GM23338 (cell line): ENCODE results near the gene NFIC. TPM values are rescaled to one million over a fixed set of nuclear protein-coding genes. Genes with fewer than 3 reads are reported as not detected.

ENCODE experiments used
- ATAC-seq: fragments of 200-7000 bp; cut with Tn5 transposase; 3 replicates; pipeline ENCODE4 v1.9.1; 2020
- DNase-seq: peaks from one replicate; pipeline ENCODE4 v3.0.0-alpha.2; 2015; ENCODE audit warnings: low spot score
- H2AFZ ChIP-seq: fragments of 200-600 bp; sonication (generic); 2 replicates; pipeline ENCODE4 v1.8.0; 2016; ENCODE audit warnings: antibody characterized with exemption, mild to moderate bottlenecking, moderate library complexity
- H3F3A ChIP-seq: fragments of 200-600 bp; sonication (generic); replicated peaks from 2 replicates; pipeline ENCODE4 v1.8.0; 2017; ENCODE audit warnings: antibody characterized with exemption, mixed run types, low read depth
- H3K27ac ChIP-seq: fragments of 200-600 bp; sonication (generic); 2 replicates; pipeline ENCODE4 v1.6.1; 2016; ENCODE audit warnings: low read depth
- H3K27me3 ChIP-seq: fragments of 200-600 bp; sonication (generic); 2 replicates; pipeline ENCODE4 v1.8.0; 2016; ENCODE audit warnings: mild to moderate bottlenecking, mixed run types, moderate library complexity; ENCODE audit not compliant: insufficient read depth
- H3K36me3 ChIP-seq: fragments of 200-600 bp; sonication (generic); 2 replicates; pipeline ENCODE4 v1.8.0; 2016; ENCODE audit warnings: mild to moderate bottlenecking; ENCODE audit not compliant: insufficient read depth
- H3K4me1 ChIP-seq: fragments of 200-600 bp; sonication (generic); 2 replicates; pipeline ENCODE4 v1.8.0; 2016; ENCODE audit warnings: mild to moderate bottlenecking, moderate library complexity; ENCODE audit not compliant: insufficient read depth
- H3K4me2 ChIP-seq: fragments of 200-600 bp; sonication (generic); 2 replicates; pipeline ENCODE4 v1.7.1; 2017; ENCODE audit warnings: mixed run types
- H3K4me3 ChIP-seq: fragments of 200-600 bp; sonication (generic); 2 replicates; pipeline ENCODE4 v1.6.1; 2016; ENCODE audit warnings: mixed run types
- H3K79me2 ChIP-seq: fragments of 200-600 bp; sonication (generic); replicated peaks from 2 replicates; pipeline ENCODE4 v1.8.0; 2017; ENCODE audit warnings: mild to moderate bottlenecking; ENCODE audit not compliant: insufficient read depth
- H3K9me2 ChIP-seq: fragments of 200-600 bp; sonication (generic); 2 replicates; pipeline ENCODE4 v1.8.0; 2017; ENCODE audit not compliant: insufficient read depth
- H4K20me1 ChIP-seq: fragments of 200-600 bp; sonication (generic); replicated peaks from 2 replicates; pipeline ENCODE4 v1.8.0; 2017; ENCODE audit warnings: mild to moderate bottlenecking; ENCODE audit not compliant: insufficient read depth
- H3K27ac Mint-ChIP-seq: 2 replicates; pipeline ENCODE4 v1.8.0; 2020; ENCODE audit warnings: inconsistent platforms, mild to moderate bottlenecking, moderate library complexity, mixed read lengths
- H3K27me3 Mint-ChIP-seq: 3 replicates; pipeline ENCODE4 v1.8.0; 2022; ENCODE audit warnings: low read depth, mild to moderate bottlenecking, moderate library complexity, mixed read lengths, inconsistent platforms; ENCODE audit not compliant: insufficient read depth, poor library complexity
- H3K36me3 Mint-ChIP-seq: 3 replicates; pipeline ENCODE4 v1.8.0; 2021; ENCODE audit warnings: low read depth, mild to moderate bottlenecking, inconsistent platforms, moderate library complexity, mixed read lengths
- H3K4me1 Mint-ChIP-seq: 3 replicates; pipeline ENCODE4 v1.8.0; 2020; ENCODE audit warnings: mild to moderate bottlenecking, inconsistent platforms, mixed read lengths
- H3K4me3 Mint-ChIP-seq: 3 replicates; pipeline ENCODE4 v1.8.0; 2021; ENCODE audit warnings: moderate library complexity, mild to moderate bottlenecking, inconsistent platforms, mixed read lengths
- H3K9me3 Mint-ChIP-seq: 3 replicates; pipeline ENCODE4 v1.8.0; 2020; ENCODE audit warnings: moderate library complexity, mild to moderate bottlenecking, inconsistent platforms, mixed read lengths
- CREB1 ChIP-seq: fragments of 250-450 bp; sonication (Bioruptor Pico); IDR thresholded peaks from 2 replicates; pipeline ENCODE4 v1.5.0; 2020; ENCODE audit warnings: low read depth, mild to moderate bottlenecking, moderate library complexity
- EZH2 ChIP-seq: fragments of 200-600 bp; sonication (generic); IDR thresholded peaks from one replicate; pipeline ENCODE4 v1.8.0; 2017; ENCODE audit warnings: antibody characterized with exemption, mild to moderate bottlenecking, low read depth; ENCODE audit not compliant: unreplicated experiment
- EZH2phosphoT487 ChIP-seq: fragments of 200-600 bp; sonication (generic); IDR thresholded peaks from one replicate; pipeline ENCODE4 v1.8.1; 2018; ENCODE audit warnings: antibody characterized with exemption; ENCODE audit not compliant: unreplicated experiment
- JUNB ChIP-seq: IDR thresholded peaks from one replicate; pipeline ENCODE4 v1.6.1; 2016; ENCODE audit warnings: antibody characterized with exemption; ENCODE audit not compliant: unreplicated experiment
- NANOG ChIP-seq: IDR thresholded peaks from 2 replicates; pipeline ENCODE4 v1.6.1; 2016; ENCODE audit warnings: antibody characterized with exemption, borderline replicate concordance
- POLR2AphosphoS5 ChIP-seq: IDR thresholded peaks from 2 replicates; pipeline ENCODE4 v1.6.1; 2016; ENCODE audit warnings: antibody characterized with exemption, low read depth
- STAT1 ChIP-seq: IDR thresholded peaks from one replicate; pipeline ENCODE4 v1.6.1; 2016; ENCODE audit warnings: antibody characterized with exemption; ENCODE audit not compliant: unreplicated experiment
- ZNF114 ChIP-seq: fragments of 250-450 bp; sonication (Bioruptor Pico); IDR thresholded peaks from 2 replicates; pipeline ENCODE4 v1.5.0; 2020; ENCODE audit warnings: mild to moderate bottlenecking, moderate library complexity
- ZNF331 ChIP-seq: fragments of 250-450 bp; sonication (Bioruptor Pico); IDR thresholded peaks from 2 replicates; pipeline ENCODE4 v1.5.0; 2020; ENCODE audit warnings: low read depth, mild to moderate bottlenecking, moderate library complexity
- polyA plus RNA-seq: library from polyadenylated mRNA; unstranded; fragments of >200 nt; fragmentation: Nextera tagmentation; extraction: Ambion mirVana; gene quantifications from 2 replicates; pipeline ENCODE4 v1.2.1, GENCODE V29; 2016
- total RNA-seq: library from RNA; depleted of rRNA; stranded (reverse); fragments of >200 nt; shearing (Covaris generic); gene quantifications from 2 replicates; pipeline ENCODE4 v1.2.3, GENCODE V29; 2014
- TF ChIP-seq, protein P1 (sequence below), 2 experiments: fragments of 200-600 bp in 1 of 2; sonication (generic) in 1 of 2; conservative IDR thresholded peaks; 2 replicates each; pipeline versions ENCODE4 v1.5.1 to v1.6.1; 2016 to 2017; ENCODE audit warnings: antibody characterized with exemption in 2 of 2, low read depth in 2 of 2, mild to moderate bottlenecking in 2 of 2, moderate library complexity in 1 of 2
- TF ChIP-seq, protein P2 (sequence below): fragments of 250-450 bp; sonication (Bioruptor Pico); IDR thresholded peaks from 2 replicates; pipeline ENCODE4 v1.5.0; 2020; ENCODE audit warnings: mild to moderate bottlenecking, moderate library complexity
- TF ChIP-seq, protein P3 (sequence below): IDR thresholded peaks from one replicate; pipeline ENCODE4 v1.6.1; 2018; ENCODE audit warnings: antibody characterized with exemption; ENCODE audit not compliant: unreplicated experiment
- TF ChIP-seq, protein P4 (sequence below): IDR thresholded peaks from 2 replicates; pipeline ENCODE4 v1.6.1; 2016; ENCODE audit warnings: antibody characterized with exemption

Gene NFIC
- total and polyA plus RNA-seq, 2 experiments from 2014 or later: 1.3 to 5.3 TPM

DNA sequence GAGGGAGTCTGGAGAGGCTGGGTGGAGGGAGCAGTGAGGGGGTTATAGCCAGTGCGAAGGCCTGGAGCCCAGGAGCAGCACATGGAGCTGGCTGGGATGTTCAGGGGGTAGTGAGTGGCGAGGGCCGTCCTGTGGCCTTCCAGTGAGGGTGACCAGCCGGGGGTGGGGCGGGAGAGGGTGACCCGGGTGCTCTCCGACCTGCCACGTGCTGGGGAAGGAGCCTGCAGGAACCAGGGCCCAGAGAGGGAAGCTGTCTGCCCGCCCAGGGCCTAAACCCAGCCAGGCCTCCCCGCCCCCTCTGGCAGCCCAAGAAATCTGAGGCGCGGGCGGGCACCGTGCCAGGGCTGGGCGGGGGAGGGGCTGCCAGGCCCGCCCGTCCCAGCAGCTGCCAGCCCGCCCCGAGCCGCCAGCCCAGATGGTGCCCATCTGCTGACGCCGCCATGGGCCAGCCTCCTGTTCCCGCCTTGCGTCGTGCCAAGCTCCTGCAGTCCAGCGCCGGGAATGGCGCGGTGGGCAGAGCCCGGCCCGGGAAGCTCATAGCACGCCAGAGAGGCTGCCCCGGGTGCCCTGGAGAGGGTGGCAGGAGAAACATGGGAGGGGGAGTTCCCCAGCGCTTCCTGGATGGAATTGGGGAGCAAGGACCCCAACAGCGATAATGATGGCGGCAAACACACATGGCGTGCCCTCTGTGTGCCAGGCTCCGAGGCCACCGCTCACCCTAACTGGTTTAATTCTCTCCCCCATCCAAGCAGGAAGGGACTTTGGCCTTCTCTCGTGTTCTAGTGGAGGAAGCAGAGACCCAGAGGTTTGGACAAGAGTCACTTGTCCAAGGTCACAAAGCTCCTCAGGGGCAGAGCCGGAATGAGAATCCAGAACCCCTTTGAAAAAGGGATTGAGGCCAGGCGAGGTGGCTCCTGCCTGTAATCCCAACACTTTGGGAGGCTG is 21.5 kb downstream of the NFIC start:
- Histone ChIP-seq H3K4me1 (peaks cover 10% of the 10 kb centered on the region; the same call in 1 of the 2 replicates), H2AFZ (no peak overlapping the region), H3K79me2 (no peaks in the 10 kb centered on the region), H3K4me2 (no peak overlapping the region), H3K9me2 (no peaks in the 10 kb centered on the region), H3K36me3 (no peaks in the 10 kb centered on the region), H4K20me1 (no peaks in the 10 kb centered on the region), H3K4me3 (no peak overlapping the region), H3K27ac (no peak overlapping the region), H3F3A (no peaks in the 10 kb centered on the region), H3K27me3 (no peaks in the 10 kb centered on the region)
- DNase-seq (no peak), ATAC-seq (no peak)
- Mint-ChIP-seq H3K4me1 (peaks cover 14% of the 10 kb centered on the region; the same call in 2 of the 3 replicates), H3K27ac (no peak overlapping the region), H3K36me3 (no peaks in the 10 kb centered on the region), H3K9me3 (no peaks in the 10 kb centered on the region; the same call in 2 of the 3 replicates), H3K4me3 (no peak overlapping the region), H3K27me3 (peaks cover 12% of the 10 kb centered on the region)
- TF ChIP-seq STAT1 (no peak), POLR2AphosphoS5 (no peak), NANOG (no peak), ZNF114 (CRISPR knock-in tag) (no peak), ZNF331 (no peak), JUNB (no peak), EZH2phosphoT487 (no peak), EZH2 (no peak), CREB1 (CRISPR knock-in tag) (no peak)
- TF ChIP-seq, protein P1, sequence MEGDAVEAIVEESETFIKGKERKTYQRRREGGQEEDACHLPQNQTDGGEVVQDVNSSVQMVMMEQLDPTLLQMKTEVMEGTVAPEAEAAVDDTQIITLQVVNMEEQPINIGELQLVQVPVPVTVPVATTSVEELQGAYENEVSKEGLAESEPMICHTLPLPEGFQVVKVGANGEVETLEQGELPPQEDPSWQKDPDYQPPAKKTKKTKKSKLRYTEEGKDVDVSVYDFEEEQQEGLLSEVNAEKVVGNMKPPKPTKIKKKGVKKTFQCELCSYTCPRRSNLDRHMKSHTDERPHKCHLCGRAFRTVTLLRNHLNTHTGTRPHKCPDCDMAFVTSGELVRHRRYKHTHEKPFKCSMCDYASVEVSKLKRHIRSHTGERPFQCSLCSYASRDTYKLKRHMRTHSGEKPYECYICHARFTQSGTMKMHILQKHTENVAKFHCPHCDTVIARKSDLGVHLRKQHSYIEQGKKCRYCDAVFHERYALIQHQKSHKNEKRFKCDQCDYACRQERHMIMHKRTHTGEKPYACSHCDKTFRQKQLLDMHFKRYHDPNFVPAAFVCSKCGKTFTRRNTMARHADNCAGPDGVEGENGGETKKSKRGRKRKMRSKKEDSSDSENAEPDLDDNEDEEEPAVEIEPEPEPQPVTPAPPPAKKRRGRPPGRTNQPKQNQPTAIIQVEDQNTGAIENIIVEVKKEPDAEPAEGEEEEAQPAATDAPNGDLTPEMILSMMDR (conservative IDR thresholded peaks at IDR 0.05; ENCODE audit: low read depth in 2 of 2): no peak
- TF ChIP-seq, protein P2, sequence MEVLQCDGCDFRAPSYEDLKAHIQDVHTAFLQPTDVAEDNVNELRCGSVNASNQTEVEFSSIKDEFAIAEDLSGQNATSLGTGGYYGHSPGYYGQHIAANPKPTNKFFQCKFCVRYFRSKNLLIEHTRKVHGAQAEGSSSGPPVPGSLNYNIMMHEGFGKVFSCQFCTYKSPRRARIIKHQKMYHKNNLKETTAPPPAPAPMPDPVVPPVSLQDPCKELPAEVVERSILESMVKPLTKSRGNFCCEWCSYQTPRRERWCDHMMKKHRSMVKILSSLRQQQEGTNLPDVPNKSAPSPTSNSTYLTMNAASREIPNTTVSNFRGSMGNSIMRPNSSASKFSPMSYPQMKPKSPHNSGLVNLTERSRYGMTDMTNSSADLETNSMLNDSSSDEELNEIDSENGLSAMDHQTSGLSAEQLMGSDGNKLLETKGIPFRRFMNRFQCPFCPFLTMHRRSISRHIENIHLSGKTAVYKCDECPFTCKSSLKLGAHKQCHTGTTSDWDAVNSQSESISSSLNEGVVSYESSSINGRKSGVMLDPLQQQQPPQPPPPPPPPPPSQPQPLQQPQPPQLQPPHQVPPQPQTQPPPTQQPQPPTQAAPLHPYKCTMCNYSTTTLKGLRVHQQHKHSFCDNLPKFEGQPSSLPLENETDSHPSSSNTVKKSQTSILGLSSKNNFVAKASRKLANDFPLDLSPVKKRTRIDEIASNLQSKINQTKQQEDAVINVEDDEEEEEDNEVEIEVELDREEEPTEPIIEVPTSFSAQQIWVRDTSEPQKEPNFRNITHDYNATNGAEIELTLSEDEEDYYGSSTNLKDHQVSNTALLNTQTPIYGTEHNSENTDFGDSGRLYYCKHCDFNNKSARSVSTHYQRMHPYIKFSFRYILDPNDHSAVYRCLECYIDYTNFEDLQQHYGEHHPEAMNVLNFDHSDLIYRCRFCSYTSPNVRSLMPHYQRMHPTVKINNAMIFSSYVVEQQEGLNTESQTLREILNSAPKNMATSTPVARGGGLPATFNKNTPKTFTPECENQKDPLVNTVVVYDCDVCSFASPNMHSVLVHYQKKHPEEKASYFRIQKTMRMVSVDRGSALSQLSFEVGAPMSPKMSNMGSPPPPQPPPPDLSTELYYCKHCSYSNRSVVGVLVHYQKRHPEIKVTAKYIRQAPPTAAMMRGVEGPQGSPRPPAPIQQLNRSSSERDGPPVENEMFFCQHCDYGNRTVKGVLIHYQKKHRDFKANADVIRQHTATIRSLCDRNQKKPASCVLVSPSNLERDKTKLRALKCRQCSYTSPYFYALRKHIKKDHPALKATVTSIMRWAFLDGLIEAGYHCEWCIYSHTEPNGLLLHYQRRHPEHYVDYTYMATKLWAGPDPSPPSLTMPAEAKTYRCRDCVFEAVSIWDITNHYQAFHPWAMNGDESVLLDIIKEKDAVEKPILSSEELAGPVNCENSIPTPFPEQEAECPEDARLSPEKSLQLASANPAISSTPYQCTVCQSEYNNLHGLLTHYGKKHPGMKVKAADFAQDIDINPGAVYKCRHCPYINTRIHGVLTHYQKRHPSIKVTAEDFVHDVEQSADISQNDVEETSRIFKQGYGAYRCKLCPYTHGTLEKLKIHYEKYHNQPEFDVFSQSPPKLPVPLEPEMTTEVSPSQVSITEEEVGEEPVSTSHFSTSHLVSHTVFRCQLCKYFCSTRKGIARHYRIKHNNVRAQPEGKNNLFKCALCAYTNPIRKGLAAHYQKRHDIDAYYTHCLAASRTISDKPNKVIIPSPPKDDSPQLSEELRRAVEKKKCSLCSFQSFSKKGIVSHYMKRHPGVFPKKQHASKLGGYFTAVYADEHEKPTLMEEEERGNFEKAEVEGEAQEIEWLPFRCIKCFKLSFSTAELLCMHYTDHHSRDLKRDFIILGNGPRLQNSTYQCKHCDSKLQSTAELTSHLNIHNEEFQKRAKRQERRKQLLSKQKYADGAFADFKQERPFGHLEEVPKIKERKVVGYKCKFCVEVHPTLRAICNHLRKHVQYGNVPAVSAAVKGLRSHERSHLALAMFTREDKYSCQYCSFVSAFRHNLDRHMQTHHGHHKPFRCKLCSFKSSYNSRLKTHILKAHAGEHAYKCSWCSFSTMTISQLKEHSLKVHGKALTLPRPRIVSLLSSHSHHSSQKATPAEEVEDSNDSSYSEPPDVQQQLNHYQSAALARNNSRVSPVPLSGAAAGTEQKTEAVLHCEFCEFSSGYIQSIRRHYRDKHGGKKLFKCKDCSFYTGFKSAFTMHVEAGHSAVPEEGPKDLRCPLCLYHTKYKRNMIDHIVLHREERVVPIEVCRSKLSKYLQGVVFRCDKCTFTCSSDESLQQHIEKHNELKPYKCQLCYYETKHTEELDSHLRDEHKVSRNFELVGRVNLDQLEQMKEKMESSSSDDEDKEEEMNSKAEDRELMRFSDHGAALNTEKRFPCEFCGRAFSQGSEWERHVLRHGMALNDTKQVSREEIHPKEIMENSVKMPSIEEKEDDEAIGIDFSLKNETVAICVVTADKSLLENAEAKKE: no peak
- TF ChIP-seq, protein P3, sequence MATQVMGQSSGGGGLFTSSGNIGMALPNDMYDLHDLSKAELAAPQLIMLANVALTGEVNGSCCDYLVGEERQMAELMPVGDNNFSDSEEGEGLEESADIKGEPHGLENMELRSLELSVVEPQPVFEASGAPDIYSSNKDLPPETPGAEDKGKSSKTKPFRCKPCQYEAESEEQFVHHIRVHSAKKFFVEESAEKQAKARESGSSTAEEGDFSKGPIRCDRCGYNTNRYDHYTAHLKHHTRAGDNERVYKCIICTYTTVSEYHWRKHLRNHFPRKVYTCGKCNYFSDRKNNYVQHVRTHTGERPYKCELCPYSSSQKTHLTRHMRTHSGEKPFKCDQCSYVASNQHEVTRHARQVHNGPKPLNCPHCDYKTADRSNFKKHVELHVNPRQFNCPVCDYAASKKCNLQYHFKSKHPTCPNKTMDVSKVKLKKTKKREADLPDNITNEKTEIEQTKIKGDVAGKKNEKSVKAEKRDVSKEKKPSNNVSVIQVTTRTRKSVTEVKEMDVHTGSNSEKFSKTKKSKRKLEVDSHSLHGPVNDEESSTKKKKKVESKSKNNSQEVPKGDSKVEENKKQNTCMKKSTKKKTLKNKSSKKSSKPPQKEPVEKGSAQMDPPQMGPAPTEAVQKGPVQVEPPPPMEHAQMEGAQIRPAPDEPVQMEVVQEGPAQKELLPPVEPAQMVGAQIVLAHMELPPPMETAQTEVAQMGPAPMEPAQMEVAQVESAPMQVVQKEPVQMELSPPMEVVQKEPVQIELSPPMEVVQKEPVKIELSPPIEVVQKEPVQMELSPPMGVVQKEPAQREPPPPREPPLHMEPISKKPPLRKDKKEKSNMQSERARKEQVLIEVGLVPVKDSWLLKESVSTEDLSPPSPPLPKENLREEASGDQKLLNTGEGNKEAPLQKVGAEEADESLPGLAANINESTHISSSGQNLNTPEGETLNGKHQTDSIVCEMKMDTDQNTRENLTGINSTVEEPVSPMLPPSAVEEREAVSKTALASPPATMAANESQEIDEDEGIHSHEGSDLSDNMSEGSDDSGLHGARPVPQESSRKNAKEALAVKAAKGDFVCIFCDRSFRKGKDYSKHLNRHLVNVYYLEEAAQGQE: no peak
- TF ChIP-seq, protein P4, sequence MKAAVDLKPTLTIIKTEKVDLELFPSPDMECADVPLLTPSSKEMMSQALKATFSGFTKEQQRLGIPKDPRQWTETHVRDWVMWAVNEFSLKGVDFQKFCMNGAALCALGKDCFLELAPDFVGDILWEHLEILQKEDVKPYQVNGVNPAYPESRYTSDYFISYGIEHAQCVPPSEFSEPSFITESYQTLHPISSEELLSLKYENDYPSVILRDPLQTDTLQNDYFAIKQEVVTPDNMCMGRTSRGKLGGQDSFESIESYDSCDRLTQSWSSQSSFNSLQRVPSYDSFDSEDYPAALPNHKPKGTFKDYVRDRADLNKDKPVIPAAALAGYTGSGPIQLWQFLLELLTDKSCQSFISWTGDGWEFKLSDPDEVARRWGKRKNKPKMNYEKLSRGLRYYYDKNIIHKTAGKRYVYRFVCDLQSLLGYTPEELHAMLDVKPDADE: no peak
